Measurements from ENCODE around the gene ZNF334.

GRCh38 chr20:46545077-46545826, 31.9 kb upstream of the ZNF334 start:
- TF ChIP-seq CTCF (IDR thresholded peaks at IDR 0.05) (no peak), EP300 (IDR thresholded peaks at IDR 0.05) (no peak)

Data from gastroesophageal sphincter (tissue), 3 donors.